Uterus (tissue), 2 donors: ENCODE measurements around the gene APOBEC3F.

Experiments
- POLR2A ChIP-seq, 2 donors: fragments of 450-650 bp; IDR thresholded peaks; one replicate each; pipeline ENCODE4 v1.6.1; 2016; ENCODE audit warnings: antibody characterized with exemption in 2 of 2, mild to moderate bottlenecking in 1 of 2, moderate library complexity in 1 of 2
- TF ChIP-seq, protein P1 (sequence below), 4 experiments: fragments of 200-600 bp in 2 of 4; fragments of 450-650 bp in 2 of 4; sonication (generic) in 2 of 4; IDR thresholded peaks; one replicate each; pipeline ENCODE4 v1.5.1; 2016 to 2019; ENCODE audit warnings: antibody characterized with exemption in 4 of 4, mild to moderate bottlenecking in 2 of 4, moderate library complexity in 1 of 4

DNA sequence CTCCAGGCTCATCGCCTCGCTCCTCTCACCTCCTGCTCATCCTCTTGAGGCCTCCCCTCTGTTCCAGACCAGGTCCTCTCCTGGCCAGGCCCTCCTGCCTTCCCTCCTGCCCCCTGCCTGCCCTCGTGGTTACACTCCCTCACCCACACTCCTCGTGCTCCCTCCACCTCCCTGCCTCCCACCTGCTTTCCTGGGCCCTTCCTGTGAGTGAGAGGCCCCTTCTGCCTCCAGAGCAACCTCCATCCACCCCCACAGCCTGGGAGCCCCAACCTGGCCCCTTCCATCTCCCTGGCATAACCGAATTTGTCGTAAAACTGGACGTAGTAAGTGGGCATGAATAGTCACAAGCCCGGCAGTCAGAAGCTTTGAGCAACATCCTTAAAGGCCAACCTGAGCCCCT is 40.9 kb downstream of the APOBEC3F start:
- TF ChIP-seq, protein P1, sequence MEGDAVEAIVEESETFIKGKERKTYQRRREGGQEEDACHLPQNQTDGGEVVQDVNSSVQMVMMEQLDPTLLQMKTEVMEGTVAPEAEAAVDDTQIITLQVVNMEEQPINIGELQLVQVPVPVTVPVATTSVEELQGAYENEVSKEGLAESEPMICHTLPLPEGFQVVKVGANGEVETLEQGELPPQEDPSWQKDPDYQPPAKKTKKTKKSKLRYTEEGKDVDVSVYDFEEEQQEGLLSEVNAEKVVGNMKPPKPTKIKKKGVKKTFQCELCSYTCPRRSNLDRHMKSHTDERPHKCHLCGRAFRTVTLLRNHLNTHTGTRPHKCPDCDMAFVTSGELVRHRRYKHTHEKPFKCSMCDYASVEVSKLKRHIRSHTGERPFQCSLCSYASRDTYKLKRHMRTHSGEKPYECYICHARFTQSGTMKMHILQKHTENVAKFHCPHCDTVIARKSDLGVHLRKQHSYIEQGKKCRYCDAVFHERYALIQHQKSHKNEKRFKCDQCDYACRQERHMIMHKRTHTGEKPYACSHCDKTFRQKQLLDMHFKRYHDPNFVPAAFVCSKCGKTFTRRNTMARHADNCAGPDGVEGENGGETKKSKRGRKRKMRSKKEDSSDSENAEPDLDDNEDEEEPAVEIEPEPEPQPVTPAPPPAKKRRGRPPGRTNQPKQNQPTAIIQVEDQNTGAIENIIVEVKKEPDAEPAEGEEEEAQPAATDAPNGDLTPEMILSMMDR (IDR thresholded peaks at IDR 0.05) = no peak
- TF ChIP-seq POLR2A (IDR thresholded peaks at IDR 0.05) = no peak
